ENCODE data around the gene RGPD8.

Gene RGPD8

GRCh38 chr2:112335600-112335999 is 97.8 kb downstream of the RGPD8 start:
- no peak for DNase-seq (ENCODE audit: low read depth in 3 of 3)

- DNase-seq (ENCODE audit: low read depth in 3 of 3), result no peak
Observed at GRCh38 chr2:112332123-112332696, 101.2 kb downstream of the RGPD8 start.

- DNase-seq (ENCODE audit: low read depth in 3 of 3), result no peak
Observed at GRCh38 chr2:112322919-112323318, 110.5 kb downstream of the RGPD8 start.

- no peak for DNase-seq (ENCODE audit: low read depth in 3 of 3)
Observed at GRCh38 chr2:112321375-112322320, 111.8 kb downstream of the RGPD8 start.
